K562 (cell line): Measurements from ENCODE around the gene PLXNB2. TPM values are rescaled to one million over a fixed set of nuclear protein-coding genes. Genes with fewer than 3 reads are reported as not detected.

Experiments used
- HDAC8 ChIP-seq: fragments of 450-650 bp; IDR thresholded peaks from 2 replicates; pipeline ENCODE4 v1.6.1; 2016; ENCODE audit warnings: mild to moderate bottlenecking, missing genetic modification characterization, moderate library complexity, missing compliant biosample characterization
- KAT2B ChIP-seq: IDR thresholded peaks from one replicate; pipeline ENCODE4 v1.6.1; 2012; ENCODE audit warnings: low read depth, mild to moderate bottlenecking, control low read depth, inconsistent platforms, low read length, moderate library complexity
- LEF1 ChIP-seq: fragments of 450-650 bp; IDR thresholded peaks from 2 replicates; pipeline ENCODE4 v1.6.1; 2016; ENCODE audit warnings: mild to moderate bottlenecking
- MCM7 ChIP-seq, 2 experiments: fragments of 450-650 bp; IDR thresholded peaks; 2 replicates each; pipeline ENCODE4 v1.6.1; 2016 to 2018
- NR3C1 ChIP-seq: sonication (generic); formaldehyde crosslinking; IDR thresholded peaks from 2 replicates; pipeline ENCODE4 v1.8.1; 2022; ENCODE audit warnings: missing genetic modification reagents
- PURB ChIP-seq: sonication (generic); formaldehyde crosslinking; IDR thresholded peaks from 2 replicates; pipeline ENCODE4 v1.9.0; 2021; ENCODE audit warnings: low read depth, mild to moderate bottlenecking, missing genetic modification reagents
- TRIM24 ChIP-seq, 2 experiments: fragments of 450-650 bp; IDR thresholded peaks; 2 replicates each; pipeline ENCODE4 v1.6.1; 2016
- ZNF282 ChIP-seq: sonication (generic); formaldehyde crosslinking; IDR thresholded peaks from 2 replicates; pipeline ENCODE4 v1.8.1; 2023; ENCODE audit warnings: missing genetic modification reagents
- ZNF407 ChIP-seq: fragments of 450-650 bp; IDR thresholded peaks from 2 replicates; pipeline ENCODE4 v1.6.1; 2016; ENCODE audit warnings: low read depth
- polyA plus RNA-seq, 8 experiments: library from polyadenylated mRNA; depleted of rRNA in 4 of 8; stranded (reverse) in 5 of 8; unstranded in 3 of 8; fragments of >200 nt; fragmentation: Nextera tagmentation in 2 of 8; fragmentation: Illumina TruSeq in 1 of 8; extraction: Ambion mirVana in 2 of 8; extraction: Trizol in 1 of 8; gene quantifications; 2 replicates each; pipeline versions ENCODE4 v1.2.1 to v1.2.3, GENCODE V29; 2011 to 2014; ENCODE audit warnings: inconsistent platforms in 1 of 8, missing spikeins in 1 of 8
- total RNA-seq, 7 experiments: library from RNA; depleted of rRNA in 6 of 7; stranded (reverse); fragments of >200 nt in 6 of 7; fragmentation: Illumina TruSeq in 2 of 7; extraction: Trizol in 2 of 7; gene quantifications; 2 replicates each; pipeline versions ENCODE4 v1.2.1 to v1.2.3, GENCODE V29; 2011 to 2021; ENCODE audit warnings: low replicate concordance in 1 of 7
- TF ChIP-seq, protein P1 (sequence below), 2 experiments: fragments of 450-650 bp; IDR thresholded peaks; 2 replicates each; pipeline ENCODE4 v1.6.1; 2016
- TF ChIP-seq, protein P2 (sequence below): fragments of 250-450 bp; sonication (Bioruptor Pico); IDR thresholded peaks from 2 replicates; pipeline ENCODE4 v1.4.0; 2020; ENCODE audit warnings: mild to moderate bottlenecking, moderate library complexity
- TF ChIP-seq, protein P3 (sequence below): fragments of 150-350 bp; IDR thresholded peaks from 2 replicates; pipeline ENCODE4 v1.6.1; 2014; ENCODE audit warnings: low read depth, mild to moderate bottlenecking, low read length, borderline replicate concordance

Gene PLXNB2
- total and polyA plus RNA-seq, 9 of the 15 experiments (the other 6 are each of a cell fraction or from before 2014, with no cell fraction given) = 0.15 to 45.1 (median 13.6) TPM

DNA sequence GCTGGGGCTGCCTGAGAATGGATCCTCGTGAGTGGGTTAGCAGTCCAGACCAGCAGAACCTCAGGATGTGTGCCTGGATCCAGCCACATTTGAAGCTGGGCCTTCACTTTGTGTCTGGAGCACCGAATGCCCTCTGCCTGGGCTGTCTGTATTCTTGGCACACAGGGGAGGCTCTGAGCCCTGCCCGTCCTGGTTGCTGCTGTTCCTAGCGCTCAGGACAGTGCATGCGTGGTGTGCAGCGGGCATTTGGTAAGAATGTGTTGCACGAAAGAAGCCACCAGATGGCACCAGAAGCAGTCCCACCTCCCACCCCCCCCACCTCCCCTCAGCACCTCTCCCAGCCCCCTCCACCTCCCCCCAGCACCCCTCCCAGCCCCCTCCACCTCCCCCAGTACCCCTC is 33.1 kb downstream of the PLXNB2 start (continued):
- no peak for TF ChIP-seq ZNF407
- TF ChIP-seq ZNF282 (CRISPR knock-in tag) = no peak
- TF ChIP-seq, protein P1, sequence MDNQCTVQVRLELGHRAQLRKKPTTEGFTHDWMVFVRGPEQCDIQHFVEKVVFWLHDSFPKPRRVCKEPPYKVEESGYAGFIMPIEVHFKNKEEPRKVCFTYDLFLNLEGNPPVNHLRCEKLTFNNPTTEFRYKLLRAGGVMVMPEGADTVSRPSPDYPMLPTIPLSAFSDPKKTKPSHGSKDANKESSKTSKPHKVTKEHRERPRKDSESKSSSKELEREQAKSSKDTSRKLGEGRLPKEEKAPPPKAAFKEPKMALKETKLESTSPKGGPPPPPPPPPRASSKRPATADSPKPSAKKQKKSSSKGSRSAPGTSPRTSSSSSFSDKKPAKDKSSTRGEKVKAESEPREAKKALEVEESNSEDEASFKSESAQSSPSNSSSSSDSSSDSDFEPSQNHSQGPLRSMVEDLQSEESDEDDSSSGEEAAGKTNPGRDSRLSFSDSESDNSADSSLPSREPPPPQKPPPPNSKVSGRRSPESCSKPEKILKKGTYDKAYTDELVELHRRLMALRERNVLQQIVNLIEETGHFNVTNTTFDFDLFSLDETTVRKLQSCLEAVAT (IDR thresholded peaks at IDR 0.05) = no peak
- TF ChIP-seq, protein P2, sequence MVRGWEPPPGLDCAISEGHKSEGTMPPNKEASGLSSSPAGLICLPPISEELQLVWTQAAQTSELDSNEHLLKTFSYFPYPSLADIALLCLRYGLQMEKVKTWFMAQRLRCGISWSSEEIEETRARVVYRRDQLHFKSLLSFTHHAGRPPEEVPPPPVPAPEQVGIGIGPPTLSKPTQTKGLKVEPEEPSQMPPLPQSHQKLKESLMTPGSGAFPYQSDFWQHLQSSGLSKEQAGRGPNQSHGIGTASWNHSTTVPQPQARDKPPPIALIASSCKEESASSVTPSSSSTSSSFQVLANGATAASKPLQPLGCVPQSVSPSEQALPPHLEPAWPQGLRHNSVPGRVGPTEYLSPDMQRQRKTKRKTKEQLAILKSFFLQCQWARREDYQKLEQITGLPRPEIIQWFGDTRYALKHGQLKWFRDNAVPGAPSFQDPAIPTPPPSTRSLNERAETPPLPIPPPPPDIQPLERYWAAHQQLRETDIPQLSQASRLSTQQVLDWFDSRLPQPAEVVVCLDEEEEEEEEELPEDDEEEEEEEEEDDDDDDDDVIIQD = no peak
- TF ChIP-seq TRIM24 (IDR thresholded peaks at IDR 0.05) = no peak
- no peak for TF ChIP-seq MCM7 (IDR thresholded peaks at IDR 0.05)
- no peak for TF ChIP-seq NR3C1 (CRISPR knock-in tag)
- no peak for TF ChIP-seq HDAC8
- no peak for TF ChIP-seq KAT2B
- TF ChIP-seq LEF1 = no peak
- no peak for TF ChIP-seq PURB (CRISPR knock-in tag)
- TF ChIP-seq, protein P3, sequence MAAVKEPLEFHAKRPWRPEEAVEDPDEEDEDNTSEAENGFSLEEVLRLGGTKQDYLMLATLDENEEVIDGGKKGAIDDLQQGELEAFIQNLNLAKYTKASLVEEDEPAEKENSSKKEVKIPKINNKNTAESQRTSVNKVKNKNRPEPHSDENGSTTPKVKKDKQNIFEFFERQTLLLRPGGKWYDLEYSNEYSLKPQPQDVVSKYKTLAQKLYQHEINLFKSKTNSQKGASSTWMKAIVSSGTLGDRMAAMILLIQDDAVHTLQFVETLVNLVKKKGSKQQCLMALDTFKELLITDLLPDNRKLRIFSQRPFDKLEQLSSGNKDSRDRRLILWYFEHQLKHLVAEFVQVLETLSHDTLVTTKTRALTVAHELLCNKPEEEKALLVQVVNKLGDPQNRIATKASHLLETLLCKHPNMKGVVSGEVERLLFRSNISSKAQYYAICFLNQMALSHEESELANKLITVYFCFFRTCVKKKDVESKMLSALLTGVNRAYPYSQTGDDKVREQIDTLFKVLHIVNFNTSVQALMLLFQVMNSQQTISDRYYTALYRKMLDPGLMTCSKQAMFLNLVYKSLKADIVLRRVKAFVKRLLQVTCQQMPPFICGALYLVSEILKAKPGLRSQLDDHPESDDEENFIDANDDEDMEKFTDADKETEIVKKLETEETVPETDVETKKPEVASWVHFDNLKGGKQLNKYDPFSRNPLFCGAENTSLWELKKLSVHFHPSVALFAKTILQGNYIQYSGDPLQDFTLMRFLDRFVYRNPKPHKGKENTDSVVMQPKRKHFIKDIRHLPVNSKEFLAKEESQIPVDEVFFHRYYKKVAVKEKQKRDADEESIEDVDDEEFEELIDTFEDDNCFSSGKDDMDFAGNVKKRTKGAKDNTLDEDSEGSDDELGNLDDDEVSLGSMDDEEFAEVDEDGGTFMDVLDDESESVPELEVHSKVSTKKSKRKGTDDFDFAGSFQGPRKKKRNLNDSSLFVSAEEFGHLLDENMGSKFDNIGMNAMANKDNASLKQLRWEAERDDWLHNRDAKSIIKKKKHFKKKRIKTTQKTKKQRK = no peak
